HL-60 (cell line): Measurements from ENCODE around the gene DDAH2.

Source experiments
- GABPA ChIP-seq: IDR thresholded peaks from 2 replicates; pipeline ENCODE4 v1.6.1; 2012; ENCODE audit warnings: low read depth
- TF ChIP-seq, protein P1 (sequence below): IDR thresholded peaks from one replicate; pipeline ENCODE4 v1.5.1; 2011; ENCODE audit warnings: low read length, control low read depth, inconsistent platforms; ENCODE audit not compliant: insufficient read depth

DNA sequence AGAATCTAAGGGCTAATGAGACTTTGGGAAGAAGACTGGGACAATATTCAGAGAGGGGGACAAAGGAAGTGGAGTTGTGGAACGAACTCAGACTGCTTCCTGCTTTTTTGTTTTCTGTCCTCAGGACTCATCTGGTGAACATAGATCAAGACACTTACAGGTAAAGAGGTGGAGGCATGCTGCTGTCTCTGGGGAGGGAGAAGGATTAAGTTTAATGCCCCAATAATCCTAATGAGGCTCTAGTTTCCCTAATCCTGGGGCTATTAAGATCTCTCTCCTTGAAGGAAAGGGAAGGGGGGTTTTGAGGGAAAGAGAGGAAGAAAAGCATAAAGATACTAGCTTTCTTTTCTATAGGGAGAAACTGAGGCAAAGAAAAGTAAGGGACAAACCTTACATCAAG is 15.3 kb upstream of the DDAH2 start:
- TF ChIP-seq, protein P1, sequence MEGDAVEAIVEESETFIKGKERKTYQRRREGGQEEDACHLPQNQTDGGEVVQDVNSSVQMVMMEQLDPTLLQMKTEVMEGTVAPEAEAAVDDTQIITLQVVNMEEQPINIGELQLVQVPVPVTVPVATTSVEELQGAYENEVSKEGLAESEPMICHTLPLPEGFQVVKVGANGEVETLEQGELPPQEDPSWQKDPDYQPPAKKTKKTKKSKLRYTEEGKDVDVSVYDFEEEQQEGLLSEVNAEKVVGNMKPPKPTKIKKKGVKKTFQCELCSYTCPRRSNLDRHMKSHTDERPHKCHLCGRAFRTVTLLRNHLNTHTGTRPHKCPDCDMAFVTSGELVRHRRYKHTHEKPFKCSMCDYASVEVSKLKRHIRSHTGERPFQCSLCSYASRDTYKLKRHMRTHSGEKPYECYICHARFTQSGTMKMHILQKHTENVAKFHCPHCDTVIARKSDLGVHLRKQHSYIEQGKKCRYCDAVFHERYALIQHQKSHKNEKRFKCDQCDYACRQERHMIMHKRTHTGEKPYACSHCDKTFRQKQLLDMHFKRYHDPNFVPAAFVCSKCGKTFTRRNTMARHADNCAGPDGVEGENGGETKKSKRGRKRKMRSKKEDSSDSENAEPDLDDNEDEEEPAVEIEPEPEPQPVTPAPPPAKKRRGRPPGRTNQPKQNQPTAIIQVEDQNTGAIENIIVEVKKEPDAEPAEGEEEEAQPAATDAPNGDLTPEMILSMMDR: no peak
- TF ChIP-seq GABPA: no peak
